ENCODE measurements around the gene ARHGEF10L.

- TF ChIP-seq, protein P1, sequence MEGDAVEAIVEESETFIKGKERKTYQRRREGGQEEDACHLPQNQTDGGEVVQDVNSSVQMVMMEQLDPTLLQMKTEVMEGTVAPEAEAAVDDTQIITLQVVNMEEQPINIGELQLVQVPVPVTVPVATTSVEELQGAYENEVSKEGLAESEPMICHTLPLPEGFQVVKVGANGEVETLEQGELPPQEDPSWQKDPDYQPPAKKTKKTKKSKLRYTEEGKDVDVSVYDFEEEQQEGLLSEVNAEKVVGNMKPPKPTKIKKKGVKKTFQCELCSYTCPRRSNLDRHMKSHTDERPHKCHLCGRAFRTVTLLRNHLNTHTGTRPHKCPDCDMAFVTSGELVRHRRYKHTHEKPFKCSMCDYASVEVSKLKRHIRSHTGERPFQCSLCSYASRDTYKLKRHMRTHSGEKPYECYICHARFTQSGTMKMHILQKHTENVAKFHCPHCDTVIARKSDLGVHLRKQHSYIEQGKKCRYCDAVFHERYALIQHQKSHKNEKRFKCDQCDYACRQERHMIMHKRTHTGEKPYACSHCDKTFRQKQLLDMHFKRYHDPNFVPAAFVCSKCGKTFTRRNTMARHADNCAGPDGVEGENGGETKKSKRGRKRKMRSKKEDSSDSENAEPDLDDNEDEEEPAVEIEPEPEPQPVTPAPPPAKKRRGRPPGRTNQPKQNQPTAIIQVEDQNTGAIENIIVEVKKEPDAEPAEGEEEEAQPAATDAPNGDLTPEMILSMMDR (IDR thresholded peaks at IDR 0.05; ENCODE audit: borderline replicate concordance, extremely low read depth, low read length, poor library complexity, severe bottlenecking): no peak
- TF ChIP-seq EZH2 (IDR thresholded peaks at IDR 0.05; ENCODE audit: borderline replicate concordance, low read depth, low read length, severe bottlenecking): no peak
Observed at GRCh38 chr1:17620448-17620847, 81.0 kb downstream of the ARHGEF10L start.
